K562 (cell line): ENCODE results near the gene GALK2. TPM values are rescaled to one million over a fixed set of nuclear protein-coding genes. Genes with fewer than 3 reads are reported as not detected.

Experiments
- ATAC-seq: fragments of 200-7000 bp; cut with Tn5 transposase; 3 replicates; pipeline ENCODE4 v1.9.1; 2020; ENCODE audit warnings: moderate library complexity
- BruUV-seq: library from RNA; stranded (reverse); fragments of 400-500 nt; replicated peaks from 2 replicates; lab custom pipeline; 2021; lab: Mats Ljungman, UMichigan
- CTCF ChIA-PET: fragments of 300-600 bp; formaldehyde crosslinking; extraction: SDS; loops from one replicate; lab custom pipeline; 2021; ENCODE audit warnings: low intra/inter-chr PET ratio; lab: Yijun Ruan, JAX
- POLR2A ChIA-PET: fragments of 300-600, 350-650 bp; sonication (Branson Sonifier 250); formaldehyde crosslinking; extraction: SDS; loops from one replicate; lab custom pipeline; 2021; ENCODE audit warnings: antibody characterized with exemption, inconsistent platforms; lab: Yijun Ruan, JAX
- DNase-seq, 4 experiments: peaks; one replicate each; pipeline versions ENCODE4 v3.0.0 to v3.0.0-alpha.2; 2011 to 2018; ENCODE audit warnings: low spot score in 3 of 4, mixed read lengths in 3 of 4; ENCODE audit errors: extremely low read depth in 1 of 4
- FAIRE-seq: peaks from 2 replicates; lab custom pipeline; 2011; peaks lifted over from hg19 to GRCh38; lab: Jason Lieb, UNC
- H2AFZ ChIP-seq: 2 replicates; pipeline ENCODE4 v1.6.0; 2011; ENCODE audit warnings: low read depth, low read length, control low read depth, inconsistent platforms
- H3K27ac ChIP-seq: fragments of 200-600 bp; 3 replicates; pipeline ENCODE4 v1.8.0; 2011; ENCODE audit warnings: low read depth, mild to moderate bottlenecking, control low read depth, inconsistent platforms, low read length, moderate library complexity, mixed read lengths; ENCODE audit errors: extremely low read depth
- H3K27me3 ChIP-seq, 2 experiments: fragments of 300-600 bp in 1 of 2; 2 replicates in 1 of 2; 3 replicates in 1 of 2; pipeline versions ENCODE4 v1.6.0 to v1.8.0; 2011; ENCODE audit warnings: inconsistent platforms in 2 of 2, low read length in 2 of 2, mild to moderate bottlenecking in 1 of 2, mixed read lengths in 1 of 2, moderate library complexity in 1 of 2; ENCODE audit not compliant: control insufficient read depth in 2 of 2, insufficient read depth in 2 of 2
- H3K36me3 ChIP-seq: fragments of 300-600 bp; 3 replicates; pipeline ENCODE4 v1.8.0; 2011; ENCODE audit warnings: mild to moderate bottlenecking, low read length, inconsistent platforms; ENCODE audit not compliant: control insufficient read depth, insufficient read depth
- H3K4me1 ChIP-seq, 2 experiments: fragments of 200-600 bp in 1 of 2; replicated peaks in 1 of 2; 2 replicates in 1 of 2; 3 replicates in 1 of 2; pipeline versions ENCODE4 v1.5.1 to v1.8.0; 2011; ENCODE audit warnings: inconsistent platforms in 2 of 2, low read length in 2 of 2, mild to moderate bottlenecking in 1 of 2, mixed read lengths in 1 of 2, moderate library complexity in 1 of 2; ENCODE audit not compliant: control insufficient read depth in 2 of 2, insufficient read depth in 2 of 2
- H3K4me2 ChIP-seq: 2 replicates; pipeline ENCODE4 v1.6.1; 2011; ENCODE audit warnings: low read length, control low read depth, inconsistent platforms, mixed read lengths; ENCODE audit not compliant: insufficient read depth
- H3K4me3 ChIP-seq: fragments of 200-600 bp; sonication (generic), shearing (Covaris generic); 2 replicates; pipeline ENCODE4 v1.5.1; 2016; ENCODE audit warnings: control low read depth, inconsistent platforms
- H3K79me2 ChIP-seq: fragments of 200-600 bp; 3 replicates; pipeline ENCODE4 v1.8.0; 2011; ENCODE audit warnings: low read length, inconsistent platforms; ENCODE audit not compliant: control insufficient read depth, insufficient read depth
- H3K9ac ChIP-seq, 2 experiments: 2 replicates each; pipeline versions ENCODE4 v1.6.0 to v1.6.1; 2011; ENCODE audit warnings: low read depth in 2 of 2, low read length in 2 of 2, control low read depth in 1 of 2, inconsistent platforms in 1 of 2, mild to moderate bottlenecking in 1 of 2, mixed read lengths in 1 of 2; ENCODE audit not compliant: insufficient read depth in 1 of 2
- H3K9me1 ChIP-seq: one replicate; pipeline ENCODE4 v1.6.0; 2011; ENCODE audit warnings: inconsistent platforms, mild to moderate bottlenecking, low read length, moderate library complexity; ENCODE audit not compliant: control insufficient read depth, insufficient read depth
- H3K9me3 ChIP-seq: replicated peaks from 2 replicates; pipeline ENCODE4 v1.5.1; 2011; ENCODE audit warnings: low read depth, low read length, inconsistent platforms; ENCODE audit not compliant: control insufficient read depth, insufficient read depth
- H4K20me1 ChIP-seq: replicated peaks from 2 replicates; pipeline ENCODE4 v1.6.1; 2011; ENCODE audit warnings: low read length, inconsistent platforms, mixed read lengths; ENCODE audit not compliant: control insufficient read depth, insufficient read depth
- NFIC ChIP-seq: fragments of 450-650 bp; IDR thresholded peaks from 2 replicates; pipeline ENCODE4 v1.6.1; 2017; ENCODE audit warnings: mild to moderate bottlenecking, inconsistent platforms
- WGBS: fragments of 100-300 bp; shearing (Covaris generic); methylation state at CpG from one replicate; pipeline ENCODE4 v1.1.6; 2016; ENCODE audit warnings: low coverage, mixed read lengths; ENCODE audit not compliant: insufficient coverage; ENCODE audit errors: missing lambda C conversion rate; 5-methylcytosine and 5-hydroxymethylcytosine counted together
- in situ Hi-C: fragments of 300-500 bp; cut with MboI; formaldehyde crosslinking; loops from 4 replicates; pipeline ENCODE4 v1.15.0; 2018; ENCODE audit warnings: inconsistent platforms, mixed read lengths
- intact Hi-C: fragments of 100-400 bp; cut with micrococcal nuclease; formaldehyde crosslinking; loops from 2 replicates; pipeline ENCODE4 v1.14.2; 2022
- polyA plus RNA-seq, 8 experiments: library from polyadenylated mRNA; depleted of rRNA in 4 of 8; stranded (reverse) in 5 of 8; unstranded in 3 of 8; fragments of >200 nt; fragmentation: Nextera tagmentation in 2 of 8; fragmentation: Illumina TruSeq in 1 of 8; extraction: Ambion mirVana in 2 of 8; extraction: Trizol in 1 of 8; gene quantifications; 2 replicates each; pipeline versions ENCODE4 v1.2.1 to v1.2.3, GENCODE V29; 2011 to 2014; ENCODE audit warnings: inconsistent platforms in 1 of 8, missing spikeins in 1 of 8
- total RNA-seq, 7 experiments: library from RNA; depleted of rRNA in 6 of 7; stranded (reverse); fragments of >200 nt in 6 of 7; fragmentation: Illumina TruSeq in 2 of 7; extraction: Trizol in 2 of 7; gene quantifications; 2 replicates each; pipeline versions ENCODE4 v1.2.1 to v1.2.3, GENCODE V29; 2011 to 2021; ENCODE audit warnings: low replicate concordance in 1 of 7
- TF ChIP-seq, protein P1 (sequence below): fragments of 450-650 bp; IDR thresholded peaks from 2 replicates; pipeline ENCODE4 v1.6.1; 2016; ENCODE audit warnings: low read depth

GALK2 gene
- total and polyA plus RNA-seq, 9 of the 15 experiments (the other 6 are each of a cell fraction or from before 2014, with no cell fraction given) = 32.8 to 82.0 (median 54.4) TPM

DNA sequence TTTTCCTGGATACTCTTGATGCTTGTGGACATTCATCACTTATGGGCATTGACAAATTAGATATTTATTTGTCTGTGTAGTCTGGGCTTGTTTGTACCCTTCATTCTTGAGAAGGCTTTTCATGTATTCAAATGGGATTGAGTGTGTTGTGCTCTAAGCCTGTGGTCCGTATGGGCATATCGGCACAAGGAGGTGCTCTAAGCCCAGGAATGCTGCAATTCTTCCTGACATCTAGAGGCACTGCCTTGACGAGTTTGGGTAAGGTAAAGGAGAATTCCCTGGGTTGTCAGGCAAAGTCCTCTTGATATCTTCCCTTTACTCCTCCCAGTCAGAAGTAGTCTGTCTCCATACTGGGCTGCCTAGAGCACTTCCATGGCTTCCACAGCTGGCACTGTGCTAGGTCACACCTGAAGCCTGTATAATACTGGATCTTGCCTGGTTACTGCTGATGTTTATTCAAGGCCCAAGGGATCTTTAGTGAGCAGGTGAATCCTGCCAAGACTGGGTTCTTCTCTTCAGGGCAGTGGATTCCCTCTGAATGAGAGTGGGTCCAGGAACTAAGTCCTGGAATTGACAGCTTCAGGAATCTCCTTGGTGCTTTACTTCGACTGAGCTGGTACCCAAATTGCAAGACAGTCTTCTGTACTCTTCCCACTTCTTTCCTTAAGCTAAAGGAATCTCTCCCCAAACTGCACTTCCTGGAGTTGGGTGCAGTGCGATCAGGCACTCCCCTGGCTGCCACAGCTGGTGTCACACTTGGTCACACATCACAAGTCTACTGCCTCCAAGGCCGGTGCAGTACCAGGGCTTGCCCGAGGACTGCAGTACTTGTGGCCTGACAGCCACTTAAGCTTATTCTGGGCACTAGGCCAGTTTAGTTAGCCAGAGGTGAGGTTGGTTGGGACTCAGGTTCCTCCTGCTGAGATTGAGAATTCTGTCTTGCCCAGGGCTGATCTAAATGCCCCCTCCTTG lies 46.0 kb downstream of the GALK2 start:
- H3K79me2 ChIP-seq = peaks cover 38% of the 10 kb centered on the region
- H3K4me1 ChIP-seq = no peaks in the 10 kb centered on the region
- ChIA-PET CTCF (no interaction called here), POLR2A (interaction anchor here (0.7 kb wide), 1 partner anchor 370 kb away, joined by 3 read pairs; no protein-coding TSS in a partner anchor)
- H3K9me1 ChIP-seq = no peaks in the 10 kb centered on the region
- no TSS peak for BruUV-seq
- in situ Hi-C loops = no loop called here
- H3K4me2 ChIP-seq = no peak overlapping the region
- H3K4me3 ChIP-seq = no peak overlapping the region
- H2AFZ ChIP-seq = no peak overlapping the region
- peaks cover 29% of the 10 kb centered on the region for H3K36me3 ChIP-seq
- intact Hi-C loops = no loop called here
- H3K9me3 ChIP-seq = no peaks in the 10 kb centered on the region; the same call in 1 of the 2 replicates
- no peaks in the 10 kb centered on the region for H3K27me3 ChIP-seq
- TF ChIP-seq, protein P1, sequence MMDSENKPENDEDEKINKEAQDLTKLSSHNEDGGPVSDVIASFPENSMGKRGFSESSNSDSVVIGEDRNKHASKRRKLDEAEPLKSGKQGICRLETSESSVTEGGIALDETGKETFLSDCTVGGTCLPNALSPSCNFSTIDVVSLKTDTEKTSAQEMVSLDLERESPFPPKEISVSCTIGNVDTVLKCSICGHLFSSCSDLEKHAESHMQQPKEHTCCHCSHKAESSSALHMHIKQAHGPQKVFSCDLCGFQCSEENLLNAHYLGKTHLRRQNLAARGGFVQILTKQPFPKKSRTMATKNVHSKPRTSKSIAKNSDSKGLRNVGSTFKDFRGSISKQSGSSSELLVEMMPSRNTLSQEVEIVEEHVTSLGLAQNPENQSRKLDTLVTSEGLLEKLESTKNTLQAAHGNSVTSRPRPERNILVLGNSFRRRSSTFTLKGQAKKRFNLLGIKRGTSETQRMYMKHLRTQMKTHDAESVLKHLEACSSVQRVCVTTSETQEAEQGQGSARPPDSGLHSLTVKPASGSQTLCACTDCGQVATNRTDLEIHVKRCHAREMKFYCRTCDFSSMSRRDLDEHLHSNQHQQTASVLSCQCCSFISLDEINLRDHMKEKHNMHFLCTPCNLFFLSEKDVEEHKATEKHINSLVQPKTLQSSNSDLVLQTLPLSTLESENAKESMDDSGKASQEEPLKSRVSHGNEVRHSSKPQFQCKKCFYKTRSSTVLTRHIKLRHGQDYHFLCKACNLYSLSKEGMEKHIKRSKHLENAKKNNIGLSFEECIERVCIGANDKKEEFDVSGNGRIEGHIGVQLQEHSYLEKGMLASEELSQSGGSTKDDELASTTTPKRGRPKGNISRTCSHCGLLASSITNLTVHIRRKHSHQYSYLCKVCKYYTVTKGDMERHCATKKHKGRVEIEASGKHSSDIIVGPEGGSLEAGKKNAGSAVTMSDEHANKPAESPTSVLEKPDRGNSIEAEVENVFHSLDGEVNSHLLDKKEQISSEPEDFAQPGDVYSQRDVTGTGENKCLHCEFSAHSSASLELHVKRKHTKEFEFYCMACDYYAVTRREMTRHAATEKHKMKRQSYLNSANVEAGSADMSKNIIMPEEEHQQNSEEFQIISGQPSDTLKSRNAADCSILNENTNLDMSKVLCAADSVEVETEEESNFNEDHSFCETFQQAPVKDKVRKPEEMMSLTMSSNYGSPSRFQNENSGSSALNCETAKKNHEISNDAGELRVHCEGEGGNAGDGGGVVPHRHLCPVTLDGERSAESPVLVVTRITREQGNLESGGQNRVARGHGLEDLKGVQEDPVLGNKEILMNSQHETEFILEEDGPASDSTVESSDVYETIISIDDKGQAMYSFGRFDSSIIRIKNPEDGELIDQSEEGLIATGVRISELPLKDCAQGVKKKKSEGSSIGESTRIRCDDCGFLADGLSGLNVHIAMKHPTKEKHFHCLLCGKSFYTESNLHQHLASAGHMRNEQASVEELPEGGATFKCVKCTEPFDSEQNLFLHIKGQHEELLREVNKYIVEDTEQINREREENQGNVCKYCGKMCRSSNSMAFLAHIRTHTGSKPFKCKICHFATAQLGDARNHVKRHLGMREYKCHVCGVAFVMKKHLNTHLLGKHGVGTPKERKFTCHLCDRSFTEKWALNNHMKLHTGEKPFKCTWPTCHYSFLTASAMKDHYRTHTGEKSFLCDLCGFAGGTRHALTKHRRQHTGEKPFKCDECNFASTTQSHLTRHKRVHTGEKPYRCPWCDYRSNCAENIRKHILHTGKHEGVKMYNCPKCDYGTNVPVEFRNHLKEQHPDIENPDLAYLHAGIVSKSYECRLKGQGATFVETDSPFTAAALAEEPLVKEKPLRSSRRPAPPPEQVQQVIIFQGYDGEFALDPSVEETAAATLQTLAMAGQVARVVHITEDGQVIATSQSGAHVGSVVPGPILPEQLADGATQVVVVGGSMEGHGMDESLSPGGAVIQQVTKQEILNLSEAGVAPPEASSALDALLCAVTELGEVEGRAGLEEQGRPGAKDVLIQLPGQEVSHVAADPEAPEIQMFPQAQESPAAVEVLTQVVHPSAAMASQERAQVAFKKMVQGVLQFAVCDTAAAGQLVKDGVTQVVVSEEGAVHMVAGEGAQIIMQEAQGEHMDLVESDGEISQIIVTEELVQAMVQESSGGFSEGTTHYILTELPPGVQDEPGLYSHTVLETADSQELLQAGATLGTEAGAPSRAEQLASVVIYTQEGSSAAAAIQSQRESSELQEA = no peak
- TF ChIP-seq NFIC = 0 out of 2 replicates have a peak, but pooled peaks have one; percentile 12
- ATAC-seq = peak; percentile 76
- H4K20me1 ChIP-seq = no peaks in the 10 kb centered on the region
- 82% methylated on average over 7 of the region's 7 CpGs for WGBS
- no peak overlapping the region for H3K9ac ChIP-seq
- H3K27ac ChIP-seq = no peak overlapping the region; the same call in 2 of the 3 replicates
- DNase-seq = no peak
- FAIRE-seq = peak; percentile 29
